Calu3 (cell line): ENCODE results near the gene GDPD5. TPM values are rescaled to one million over a fixed set of nuclear protein-coding genes. Genes with fewer than 3 reads are reported as not detected.

Source experiments
- BruUV-seq: library from RNA; stranded (reverse); fragments of 400-500 nt; replicated peaks from 2 replicates; lab custom pipeline; 2021; lab: Mats Ljungman, UMichigan
- CTCF ChIA-PET: fragments of 300-600 bp; sonication (Branson Sonifier 250); formaldehyde crosslinking; loops from one replicate; lab custom pipeline; 2022; ENCODE audit warnings: antibody characterized with exemption; lab: Charles Lee
- DNase-seq: peaks from one replicate; pipeline ENCODE4 v3.0.0; 2022
- H3K27ac Mint-ChIP-seq: one replicate; pipeline ENCODE4 v1.8.0; 2022; ENCODE audit warnings: mixed read lengths; ENCODE audit not compliant: unreplicated experiment
- H3K27me3 Mint-ChIP-seq: one replicate; pipeline ENCODE4 v1.8.0; 2022; ENCODE audit warnings: mixed read lengths; ENCODE audit not compliant: unreplicated experiment
- H3K36me3 Mint-ChIP-seq: one replicate; pipeline ENCODE4 v1.8.0; 2022; ENCODE audit warnings: mild to moderate bottlenecking, moderate library complexity, mixed read lengths; ENCODE audit not compliant: insufficient read depth, unreplicated experiment
- H3K4me1 Mint-ChIP-seq: one replicate; pipeline ENCODE4 v1.8.0; 2022; ENCODE audit warnings: mild to moderate bottlenecking, low read depth, mixed read lengths; ENCODE audit not compliant: unreplicated experiment
- H3K4me3 Mint-ChIP-seq: one replicate; pipeline ENCODE4 v1.8.0; 2022; ENCODE audit warnings: mild to moderate bottlenecking, low read depth, moderate library complexity, mixed read lengths; ENCODE audit not compliant: unreplicated experiment
- H3K9me3 Mint-ChIP-seq: one replicate; pipeline ENCODE4 v1.8.0; 2022; ENCODE audit warnings: low read depth, mixed read lengths; ENCODE audit not compliant: unreplicated experiment
- CTCF ChIP-seq: fragments of 200-600 bp; IDR thresholded peaks from one replicate; pipeline ENCODE4 v1.8.0; 2022; ENCODE audit warnings: antibody characterized with exemption; ENCODE audit not compliant: unreplicated experiment
- intact Hi-C: fragments of 100-400 bp; cut with micrococcal nuclease; formaldehyde crosslinking; loops from one replicate; pipeline ENCODE4 v1.10.0; 2022; ENCODE audit not compliant: unreplicated experiment
- total RNA-seq: library from RNA; stranded (reverse); gene quantifications from 2 replicates; pipeline ENCODE4 v1.2.3, GENCODE V29; 2022

GDPD5 gene
- total RNA-seq, 1 experiment from 2014 or later = 7.0 TPM

GRCh38 chr11:75462117-75462653 lies 63.6 kb downstream of the GDPD5 start:
- H3K27ac Mint-ChIP-seq = no peak overlapping the region
- CTCF ChIA-PET = no interaction called here
- TF ChIP-seq CTCF = no peak
- no peaks in the 10 kb centered on the region for H3K36me3 Mint-ChIP-seq
- H3K4me3 Mint-ChIP-seq = no peak overlapping the region
- intact Hi-C loops = no loop called here
- no peak for DNase-seq
- H3K27me3 Mint-ChIP-seq = peaks cover 25% of the 10 kb centered on the region
- no peaks in the 10 kb centered on the region for H3K9me3 Mint-ChIP-seq
- BruUV-seq = no TSS peak
- H3K4me1 Mint-ChIP-seq = peaks cover 10% of the 10 kb centered on the region

- CTCF ChIA-PET = no interaction called here
- peaks cover 30% of the 10 kb centered on the region for H3K27me3 Mint-ChIP-seq
- H3K4me1 Mint-ChIP-seq = peaks cover 7% of the 10 kb centered on the region
- no peaks in the 10 kb centered on the region for H3K36me3 Mint-ChIP-seq
- no peaks in the 10 kb centered on the region for H3K9me3 Mint-ChIP-seq
- intact Hi-C loops = no loop called here
- no TSS peak for BruUV-seq
- TF ChIP-seq CTCF = no peak
- H3K27ac Mint-ChIP-seq = no peak overlapping the region
- no peak for DNase-seq
- H3K4me3 Mint-ChIP-seq = no peak overlapping the region
These were observed 64.6 kb downstream of the GDPD5 start for GRCh38 chr11:75461151-75461550.

GRCh38 chr11:75456596-75457183 lies 69.1 kb downstream of the GDPD5 start:
- intact Hi-C loops = no loop called here
- Mint-ChIP-seq H3K9me3 (no peaks in the 10 kb centered on the region), H3K4me3 (no peak overlapping the region), H3K36me3 (no peaks in the 10 kb centered on the region), H3K4me1 (no peaks in the 10 kb centered on the region), H3K27me3 (peaks cover 48% of the 10 kb centered on the region), H3K27ac (no peak overlapping the region)
- DNase-seq = no peak
- CTCF ChIA-PET = no interaction called here
- no peak for TF ChIP-seq CTCF
- no TSS peak for BruUV-seq

DNA sequence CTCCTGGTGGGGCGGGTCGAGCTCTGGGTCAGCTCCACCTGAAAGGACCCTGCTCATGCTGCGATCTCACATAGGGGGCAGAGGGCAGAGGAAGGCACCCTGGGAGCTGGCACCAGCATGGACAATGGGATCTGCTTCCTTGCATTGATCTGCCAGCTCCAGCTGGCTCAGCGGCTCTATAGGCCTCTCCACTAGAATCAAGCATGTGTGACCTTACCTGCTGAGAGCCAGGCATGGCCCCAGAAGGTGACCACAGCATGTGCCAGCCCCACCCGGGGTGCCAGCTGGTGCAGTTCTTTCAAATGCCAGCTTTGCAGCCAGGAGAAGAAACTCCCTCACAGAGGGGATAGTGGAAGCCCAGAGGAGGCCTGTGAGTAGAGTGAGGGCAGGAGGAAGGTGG lies 70.8 kb downstream of the GDPD5 start:
- Mint-ChIP-seq H3K27ac (no peak overlapping the region), H3K4me3 (no peak overlapping the region), H3K9me3 (no peaks in the 10 kb centered on the region), H3K36me3 (no peaks in the 10 kb centered on the region), H3K27me3 (peaks cover 56% of the 10 kb centered on the region), H3K4me1 (no peaks in the 10 kb centered on the region)
- no TSS peak for BruUV-seq
- CTCF ChIA-PET = no interaction called here
- intact Hi-C loops = no loop called here
- DNase-seq = no peak
- no peak for TF ChIP-seq CTCF
